ENCODE measurements around the gene ARHGEF38.
A peak's percentile ranks its signal among the peaks of the same experiment; 100 is the strongest.
"Not testable (repeated sequence)": the region's sequence is repeated elsewhere in the genome, so short reads cannot be mapped to it uniquely, and the experiment has no call there.

The ARHGEF38 gene

GRCh38 chr4:105652286-105652888 lies 100.0 kb downstream of the ARHGEF38 start:
- DNase-seq (ENCODE audit: low read depth): no peak

- DNase-seq (ENCODE audit: low read depth): no peak
These were observed 104.8 kb downstream of the ARHGEF38 start for GRCh38 chr4:105657117-105657765.

- no peak for DNase-seq (ENCODE audit: low read depth)
These were observed 106.8 kb downstream of the ARHGEF38 start for GRCh38 chr4:105659190-105659589.

GRCh38 chr4:105661028-105661427 lies 108.6 kb downstream of the ARHGEF38 start:
- no peak for DNase-seq (ENCODE audit: low read depth)

GRCh38 chr4:105662935-105663675 lies 110.7 kb downstream of the ARHGEF38 start:
- no peak for DNase-seq (ENCODE audit: low read depth)

- DNase-seq (ENCODE audit: low read depth): no peak
These were observed 114.3 kb downstream of the ARHGEF38 start for GRCh38 chr4:105666693-105667092.

GRCh38 chr4:105670684-105671083 lies 118.3 kb downstream of the ARHGEF38 start:
- no peak for DNase-seq (ENCODE audit: low read depth)

- no peak for DNase-seq (ENCODE audit: low read depth)
These were observed 118.9 kb downstream of the ARHGEF38 start for GRCh38 chr4:105671301-105671700.

GRCh38 chr4:105674011-105674410 lies 121.6 kb downstream of the ARHGEF38 start:
- no peak for DNase-seq (ENCODE audit: low read depth)

GRCh38 chr4:105677709-105678108 lies 125.3 kb downstream of the ARHGEF38 start:
- no peak for DNase-seq (ENCODE audit: low read depth)

GRCh38 chr4:105679186-105679585 lies 126.8 kb downstream of the ARHGEF38 start:
- no peak for DNase-seq (ENCODE audit: low read depth)

- no peak for DNase-seq (ENCODE audit: low read depth)
These were observed 130.6 kb downstream of the ARHGEF38 start for GRCh38 chr4:105683038-105683437.

- DNase-seq (ENCODE audit: low read depth): no peak
These were observed 134.2 kb downstream of the ARHGEF38 start for GRCh38 chr4:105686571-105686970.

GRCh38 chr4:105694812-105695211 lies 142.4 kb downstream of the ARHGEF38 start:
- DNase-seq (ENCODE audit: low read depth): not testable (repeated sequence)

- DNase-seq (ENCODE audit: low read depth): not testable (repeated sequence)
These were observed 143.4 kb downstream of the ARHGEF38 start for GRCh38 chr4:105695832-105696231.

GRCh38 chr4:105698607-105699006 lies 146.2 kb downstream of the ARHGEF38 start:
- DNase-seq (ENCODE audit: low read depth): no peak

GRCh38 chr4:105707782-105708180 lies 155.4 kb downstream of the ARHGEF38 start:
- no peak for DNase-seq (ENCODE audit: low read depth)

- DNase-seq (ENCODE audit: low read depth): peak; percentile 81
These were observed 156.0 kb downstream of the ARHGEF38 start, which contains the start of the genes GSTCD and INTS12 for GRCh38 chr4:105708181-105709080. Gene GSTCD (plus strand): TSS chr4:105708784. CDS start chr4:105717614, 8,830 bp downstream. Gene INTS12 (minus strand): TSS chr4:105708689. CDS start chr4:105700005, 8,684 bp downstream.

GRCh38 chr4:105709081-105709450 lies 156.6 kb downstream of the ARHGEF38 start:
- no peak for DNase-seq (ENCODE audit: low read depth)

- DNase-seq (ENCODE audit: low read depth): no peak
These were observed 157.7 kb downstream of the ARHGEF38 start for GRCh38 chr4:105710012-105710600.

- DNase-seq (ENCODE audit: low read depth): no peak
These were observed 158.3 kb downstream of the ARHGEF38 start for GRCh38 chr4:105710678-105711077.

- no peak for DNase-seq (ENCODE audit: low read depth)
These were observed 160.3 kb downstream of the ARHGEF38 start for GRCh38 chr4:105712766-105713165.
